Ishikawa (cell line): Measurements from ENCODE around the gene DGKI.

ENCODE experiments used
- CEBPB ChIP-seq: IDR thresholded peaks from 2 replicates; pipeline ENCODE4 v1.6.1; 2012
- CREB1 ChIP-seq: IDR thresholded peaks from 2 replicates; pipeline ENCODE4 v1.6.1; 2012; ENCODE audit warnings: low read depth
- EGR1 ChIP-seq: IDR thresholded peaks from 2 replicates; pipeline ENCODE4 v1.6.1; 2012
- EP300 ChIP-seq: IDR thresholded peaks from 2 replicates; pipeline ENCODE4 v1.6.1; 2012; ENCODE audit warnings: borderline replicate concordance
- FOXM1 ChIP-seq: IDR thresholded peaks from 2 replicates; pipeline ENCODE4 v1.6.1; 2012; ENCODE audit warnings: low read depth, borderline replicate concordance
- NFIC ChIP-seq: IDR thresholded peaks from 2 replicates; pipeline ENCODE4 v1.6.1; 2012
- RAD21 ChIP-seq: IDR thresholded peaks from 2 replicates; pipeline ENCODE4 v1.6.1; 2012; ENCODE audit warnings: low read depth
- TAF1 ChIP-seq: IDR thresholded peaks from 2 replicates; pipeline ENCODE4 v1.6.1; 2012; ENCODE audit warnings: low read depth, mild to moderate bottlenecking
- TCF12 ChIP-seq: IDR thresholded peaks from 2 replicates; pipeline ENCODE4 v1.6.1; 2012; ENCODE audit warnings: low read depth
- TEAD4 ChIP-seq: IDR thresholded peaks from 2 replicates; pipeline ENCODE4 v1.6.1; 2012
- USF1 ChIP-seq: IDR thresholded peaks from 2 replicates; pipeline ENCODE4 v1.6.1; 2012
- YY1 ChIP-seq: IDR thresholded peaks from 2 replicates; pipeline ENCODE4 v1.6.1; 2012; ENCODE audit warnings: low read depth
- ZBTB7A ChIP-seq: IDR thresholded peaks from 2 replicates; pipeline ENCODE4 v1.6.1; 2012; ENCODE audit warnings: low read depth
- TF ChIP-seq, protein P1 (sequence below): IDR thresholded peaks from 2 replicates; pipeline ENCODE4 v1.6.1; 2012
- TF ChIP-seq, protein P2 (sequence below): IDR thresholded peaks from 2 replicates; pipeline ENCODE4 v1.6.1; 2012; ENCODE audit warnings: low read depth, mild to moderate bottlenecking

Gene DGKI

GRCh38 chr7:137657476-137658189, 189.1 kb downstream of the DGKI start:
- TF ChIP-seq EGR1 (no peak), NFIC (no peak), USF1 (no peak), TAF1 (no peak), TCF12 (no peak), CEBPB (no peak), CREB1 (no peak)

GRCh38 chr7:137656850-137657232, 189.9 kb downstream of the DGKI start:
- TF ChIP-seq CEBPB = no peak
- TF ChIP-seq FOXM1 = no peak
- no peak for TF ChIP-seq USF1
- TF ChIP-seq, protein P1, sequence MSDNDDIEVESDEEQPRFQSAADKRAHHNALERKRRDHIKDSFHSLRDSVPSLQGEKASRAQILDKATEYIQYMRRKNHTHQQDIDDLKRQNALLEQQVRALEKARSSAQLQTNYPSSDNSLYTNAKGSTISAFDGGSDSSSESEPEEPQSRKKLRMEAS = no peak
- no peak for TF ChIP-seq YY1
- no peak for TF ChIP-seq NFIC
- no peak for TF ChIP-seq TEAD4
- TF ChIP-seq, protein P2, sequence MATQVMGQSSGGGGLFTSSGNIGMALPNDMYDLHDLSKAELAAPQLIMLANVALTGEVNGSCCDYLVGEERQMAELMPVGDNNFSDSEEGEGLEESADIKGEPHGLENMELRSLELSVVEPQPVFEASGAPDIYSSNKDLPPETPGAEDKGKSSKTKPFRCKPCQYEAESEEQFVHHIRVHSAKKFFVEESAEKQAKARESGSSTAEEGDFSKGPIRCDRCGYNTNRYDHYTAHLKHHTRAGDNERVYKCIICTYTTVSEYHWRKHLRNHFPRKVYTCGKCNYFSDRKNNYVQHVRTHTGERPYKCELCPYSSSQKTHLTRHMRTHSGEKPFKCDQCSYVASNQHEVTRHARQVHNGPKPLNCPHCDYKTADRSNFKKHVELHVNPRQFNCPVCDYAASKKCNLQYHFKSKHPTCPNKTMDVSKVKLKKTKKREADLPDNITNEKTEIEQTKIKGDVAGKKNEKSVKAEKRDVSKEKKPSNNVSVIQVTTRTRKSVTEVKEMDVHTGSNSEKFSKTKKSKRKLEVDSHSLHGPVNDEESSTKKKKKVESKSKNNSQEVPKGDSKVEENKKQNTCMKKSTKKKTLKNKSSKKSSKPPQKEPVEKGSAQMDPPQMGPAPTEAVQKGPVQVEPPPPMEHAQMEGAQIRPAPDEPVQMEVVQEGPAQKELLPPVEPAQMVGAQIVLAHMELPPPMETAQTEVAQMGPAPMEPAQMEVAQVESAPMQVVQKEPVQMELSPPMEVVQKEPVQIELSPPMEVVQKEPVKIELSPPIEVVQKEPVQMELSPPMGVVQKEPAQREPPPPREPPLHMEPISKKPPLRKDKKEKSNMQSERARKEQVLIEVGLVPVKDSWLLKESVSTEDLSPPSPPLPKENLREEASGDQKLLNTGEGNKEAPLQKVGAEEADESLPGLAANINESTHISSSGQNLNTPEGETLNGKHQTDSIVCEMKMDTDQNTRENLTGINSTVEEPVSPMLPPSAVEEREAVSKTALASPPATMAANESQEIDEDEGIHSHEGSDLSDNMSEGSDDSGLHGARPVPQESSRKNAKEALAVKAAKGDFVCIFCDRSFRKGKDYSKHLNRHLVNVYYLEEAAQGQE = no peak
- no peak for TF ChIP-seq ZBTB7A
- no peak for TF ChIP-seq EGR1
- TF ChIP-seq EP300 = no peak
- TF ChIP-seq TCF12 = no peak
- TF ChIP-seq RAD21 = no peak
- no peak for TF ChIP-seq TAF1
- no peak for TF ChIP-seq CREB1

DNA sequence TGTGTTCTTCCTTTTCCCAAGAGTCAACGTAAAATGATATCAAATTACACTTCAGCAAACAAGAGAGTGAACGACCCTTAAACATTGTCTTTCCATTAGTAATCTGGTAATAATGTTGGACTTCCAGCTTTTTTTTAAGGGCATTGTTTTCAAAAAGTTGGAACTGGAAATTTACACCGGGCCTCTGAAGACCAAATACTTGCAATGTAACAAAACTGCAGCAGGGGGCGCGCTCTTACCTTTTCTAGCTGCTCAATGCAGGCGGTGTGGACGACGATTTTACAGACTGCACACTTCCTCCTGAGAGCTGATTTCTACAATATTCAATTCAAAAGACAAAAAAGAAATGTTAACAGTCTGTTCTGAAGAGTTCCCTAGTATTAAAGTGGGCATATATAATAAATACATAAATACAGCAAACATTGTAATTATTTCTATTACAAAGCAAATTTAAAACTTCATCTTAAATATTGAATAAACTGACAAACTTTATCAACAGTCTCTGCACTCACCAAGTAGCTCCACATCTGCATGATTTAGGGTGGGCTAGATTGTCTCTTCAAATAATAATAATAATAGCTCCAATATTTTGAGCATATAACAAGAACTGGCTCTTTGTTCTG, 190.4 kb downstream of the DGKI start:
- TF ChIP-seq CEBPB (no peak), FOXM1 (no peak), YY1 (no peak), TCF12 (no peak), ZBTB7A (no peak), EP300 (no peak), RAD21 (peak; percentile 82)

- no peak for TF ChIP-seq CREB1
- no peak for TF ChIP-seq CEBPB
- TF ChIP-seq ZBTB7A = no peak
- no peak for TF ChIP-seq RAD21
- no peak for TF ChIP-seq FOXM1
Measured at GRCh38 chr7:137655804-137656203, 191.0 kb downstream of the DGKI start.

GRCh38 chr7:137652721-137653120, 194.1 kb downstream of the DGKI start:
- no peak for TF ChIP-seq ZBTB7A
- TF ChIP-seq, protein P1 = no peak
- no peak for TF ChIP-seq TEAD4
- no peak for TF ChIP-seq FOXM1
- no peak for TF ChIP-seq RAD21
- no peak for TF ChIP-seq EGR1
- TF ChIP-seq EP300 = no peak
- no peak for TF ChIP-seq USF1
- TF ChIP-seq YY1 = no peak
- no peak for TF ChIP-seq CREB1

- TF ChIP-seq CREB1 = no peak
- TF ChIP-seq TAF1 = no peak
Measured at GRCh38 chr7:137647905-137648565, 198.7 kb downstream of the DGKI start.

GRCh38 chr7:137642472-137642871, 204.3 kb downstream of the DGKI start:
- TF ChIP-seq EGR1 = no peak
- no peak for TF ChIP-seq TCF12
- TF ChIP-seq USF1 = no peak
- TF ChIP-seq, protein P2 = no peak
- no peak for TF ChIP-seq TAF1
- TF ChIP-seq FOXM1 = no peak
- no peak for TF ChIP-seq CREB1
- TF ChIP-seq, protein P1 = no peak
- no peak for TF ChIP-seq ZBTB7A
- no peak for TF ChIP-seq RAD21
- no peak for TF ChIP-seq YY1
- TF ChIP-seq NFIC = no peak
